ENCODE measurements around the gene ADD1. TPM values are rescaled to one million over a fixed set of nuclear protein-coding genes. Genes with fewer than 3 reads are reported as not detected.

Gene ADD1
- polyA plus RNA-seq, 1 donor (not counting 4 experiments of a cell fraction or from before 2014, with no cell fraction given), result 109 TPM

DNA sequence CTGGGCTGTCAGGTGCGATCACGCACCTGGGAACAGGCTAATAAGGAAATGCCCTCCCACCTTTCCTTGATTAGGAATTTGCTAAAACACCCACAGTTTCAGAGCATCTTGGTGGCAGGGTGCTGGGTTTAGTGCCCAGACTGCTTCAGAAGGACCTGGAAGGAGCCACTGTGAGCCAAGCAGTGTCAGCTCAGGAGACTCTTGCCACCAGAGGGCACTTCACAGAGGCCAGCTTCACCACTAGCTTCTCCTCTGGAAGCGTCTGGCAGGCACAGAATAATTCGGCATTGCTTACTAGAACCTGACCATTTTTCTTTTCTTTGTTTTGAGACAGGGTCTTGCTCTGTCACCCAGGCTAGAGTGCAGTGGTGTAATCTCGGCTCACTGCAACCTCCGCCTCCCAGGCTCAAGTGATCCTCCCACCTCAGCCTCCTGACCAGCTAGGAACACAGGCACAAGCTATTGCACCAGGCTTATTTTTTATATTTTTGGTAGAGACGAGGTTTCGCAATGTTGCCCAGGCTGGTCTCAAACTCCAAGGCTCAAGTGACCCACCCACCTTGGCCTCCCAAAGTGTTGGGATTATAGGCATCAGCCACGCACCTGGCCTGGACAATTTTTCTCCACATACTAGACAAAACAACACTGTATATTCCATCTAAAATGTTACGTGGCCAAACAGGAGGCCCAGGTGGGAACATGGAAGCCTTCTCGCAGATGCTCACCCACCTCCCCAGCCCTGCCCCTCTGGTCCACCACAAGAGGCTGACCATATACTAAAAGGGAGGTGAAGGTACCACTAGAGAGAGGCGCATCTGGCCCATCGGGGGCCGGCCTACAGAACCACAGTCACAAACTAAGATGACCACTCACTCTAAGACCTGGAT lies 105.5 kb downstream of the ADD1 start:
- no peaks in the 10 kb centered on the region for H4K20me1 ChIP-seq (ENCODE audit: control insufficient read depth, extremely low read depth, insufficient read depth, low read length)
- FAIRE-seq (peak; percentile 82), DNase-seq (ENCODE audit: low read depth, low spot score) (no peak)
- H3K9me1 ChIP-seq (ENCODE audit: control insufficient read depth, extremely low read depth, insufficient read depth, low read length), result no peaks in the 10 kb centered on the region
- H3K27ac ChIP-seq (ENCODE audit: control insufficient read depth, insufficient read depth, low read length), result no peak overlapping the region
- no peaks in the 10 kb centered on the region for H3K27me3 ChIP-seq (ENCODE audit: control insufficient read depth, extremely low read depth, insufficient read depth, low read length)
- H3K4me3 ChIP-seq (ENCODE audit: control insufficient read depth in 2 of 3, extremely low read depth in 1 of 3, insufficient read depth in 2 of 3, low read depth in 1 of 3, low read length in 3 of 3), result no peak overlapping the region
- TF ChIP-seq, protein P1, sequence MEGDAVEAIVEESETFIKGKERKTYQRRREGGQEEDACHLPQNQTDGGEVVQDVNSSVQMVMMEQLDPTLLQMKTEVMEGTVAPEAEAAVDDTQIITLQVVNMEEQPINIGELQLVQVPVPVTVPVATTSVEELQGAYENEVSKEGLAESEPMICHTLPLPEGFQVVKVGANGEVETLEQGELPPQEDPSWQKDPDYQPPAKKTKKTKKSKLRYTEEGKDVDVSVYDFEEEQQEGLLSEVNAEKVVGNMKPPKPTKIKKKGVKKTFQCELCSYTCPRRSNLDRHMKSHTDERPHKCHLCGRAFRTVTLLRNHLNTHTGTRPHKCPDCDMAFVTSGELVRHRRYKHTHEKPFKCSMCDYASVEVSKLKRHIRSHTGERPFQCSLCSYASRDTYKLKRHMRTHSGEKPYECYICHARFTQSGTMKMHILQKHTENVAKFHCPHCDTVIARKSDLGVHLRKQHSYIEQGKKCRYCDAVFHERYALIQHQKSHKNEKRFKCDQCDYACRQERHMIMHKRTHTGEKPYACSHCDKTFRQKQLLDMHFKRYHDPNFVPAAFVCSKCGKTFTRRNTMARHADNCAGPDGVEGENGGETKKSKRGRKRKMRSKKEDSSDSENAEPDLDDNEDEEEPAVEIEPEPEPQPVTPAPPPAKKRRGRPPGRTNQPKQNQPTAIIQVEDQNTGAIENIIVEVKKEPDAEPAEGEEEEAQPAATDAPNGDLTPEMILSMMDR (optimal IDR thresholded peaks at IDR 0.05 in 1 of 3, IDR thresholded peaks at IDR 0.05 in 1 of 3, conservative IDR thresholded peaks at IDR 0.05 in 1 of 3; ENCODE audit: extremely low read depth in 1 of 3, insufficient read depth in 2 of 3, low read length in 3 of 3), result peak in 2 of 3 experiments; percentile 48 to 70
- no peak for TF ChIP-seq EZH2 (IDR thresholded peaks at IDR 0.05; ENCODE audit: low read length)
- no peak overlapping the region for H3K4me2 ChIP-seq (ENCODE audit: control insufficient read depth, extremely low read depth, insufficient read depth, low read depth, low read length)
- no peaks in the 10 kb centered on the region for H3K79me2 ChIP-seq (ENCODE audit: control insufficient read depth, insufficient read depth, low read length)
- H2AFZ ChIP-seq (ENCODE audit: control insufficient read depth, low read length), result no peak overlapping the region
- no peak overlapping the region for H3K9ac ChIP-seq (ENCODE audit: control insufficient read depth, extremely low read depth, insufficient read depth, low read length)
- H3K4me1 ChIP-seq (ENCODE audit: control insufficient read depth, extremely low read depth, insufficient read depth, low read length), result no peaks in the 10 kb centered on the region
- H3K9me3 ChIP-seq (ENCODE audit: control insufficient read depth, low read depth, low read length), result no peaks in the 10 kb centered on the region
- dilution Hi-C loops (cut with MboI; ENCODE audit: extremely low pct_ligation_motif_present, low sequenced_read_pairs), result no loop called here
- peaks cover 46 to 52% of the 10 kb centered on the region in 2 experiments for H3K36me3 ChIP-seq (ENCODE audit: control insufficient read depth in 2 of 2, extremely low read depth in 1 of 2, insufficient read depth in 2 of 2, low read length in 2 of 2)

DNA sequence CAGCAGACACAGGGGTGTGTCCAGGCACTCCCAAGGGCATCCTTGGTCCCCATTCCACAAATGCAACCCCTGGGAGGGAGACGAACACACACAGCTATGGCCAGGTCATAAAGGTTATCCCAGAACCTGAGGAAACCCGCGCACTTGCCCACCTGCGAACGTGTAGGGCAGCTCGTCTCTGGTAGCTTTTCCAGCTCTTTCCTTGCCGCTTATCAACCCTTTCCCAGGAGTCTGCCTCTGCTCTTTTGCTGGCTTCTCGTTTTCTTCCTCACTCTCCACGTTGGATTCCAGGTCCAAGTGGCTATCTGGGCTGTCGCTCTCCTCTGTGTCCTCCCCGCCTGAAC lies 106.1 kb downstream of the ADD1 start:
- Histone ChIP-seq H3K9me3 (ENCODE audit: control insufficient read depth, low read depth, low read length) (no peaks in the 10 kb centered on the region), H3K27ac (ENCODE audit: control insufficient read depth, insufficient read depth, low read length) (no peak overlapping the region), H3K27me3 (ENCODE audit: control insufficient read depth, extremely low read depth, insufficient read depth, low read length) (no peaks in the 10 kb centered on the region), H4K20me1 (ENCODE audit: control insufficient read depth, extremely low read depth, insufficient read depth, low read length) (peaks cover 2% of the 10 kb centered on the region), H3K9me1 (ENCODE audit: control insufficient read depth, extremely low read depth, insufficient read depth, low read length) (peaks cover 2% of the 10 kb centered on the region), H2AFZ (ENCODE audit: control insufficient read depth, low read length) (no peak overlapping the region), H3K4me3 (ENCODE audit: control insufficient read depth in 2 of 3, extremely low read depth in 1 of 3, insufficient read depth in 2 of 3, low read depth in 1 of 3, low read length in 3 of 3) (no peak overlapping the region), H3K9ac (ENCODE audit: control insufficient read depth, extremely low read depth, insufficient read depth, low read length) (no peak overlapping the region), H3K4me2 (ENCODE audit: control insufficient read depth, extremely low read depth, insufficient read depth, low read depth, low read length) (no peak overlapping the region), H3K36me3 (ENCODE audit: control insufficient read depth in 2 of 2, extremely low read depth in 1 of 2, insufficient read depth in 2 of 2, low read length in 2 of 2) (peaks cover 49 to 55% of the 10 kb centered on the region in 2 experiments), H3K4me1 (ENCODE audit: control insufficient read depth, extremely low read depth, insufficient read depth, low read length) (no peaks in the 10 kb centered on the region), H3K79me2 (ENCODE audit: control insufficient read depth, insufficient read depth, low read length) (no peaks in the 10 kb centered on the region)
- DNase-seq (ENCODE audit: low read depth, low spot score), result no peak
- FAIRE-seq, result no peak
- dilution Hi-C loops (cut with MboI; ENCODE audit: extremely low pct_ligation_motif_present, low sequenced_read_pairs), result no loop called here
- TF ChIP-seq, protein P1 (optimal IDR thresholded peaks at IDR 0.05 in 1 of 3, IDR thresholded peaks at IDR 0.05 in 1 of 3, conservative IDR thresholded peaks at IDR 0.05 in 1 of 3; ENCODE audit: extremely low read depth in 1 of 3, insufficient read depth in 2 of 3, low read length in 3 of 3), result no peak
- TF ChIP-seq EZH2 (IDR thresholded peaks at IDR 0.05; ENCODE audit: low read length), result no peak
